Neural cell (in vitro differentiated cells): ENCODE data around the gene HMGCR. TPM values are rescaled to one million over a fixed set of nuclear protein-coding genes. Genes with fewer than 3 reads are reported as not detected.

Experiments
- H2AFZ ChIP-seq: fragments of 200-600, 300-800 bp; sonication (generic), shearing (Covaris generic); 2 replicates; pipeline ENCODE4 v1.6.0; 2014; ENCODE audit warnings: low read depth, mild to moderate bottlenecking, antibody characterized with exemption, low read length, moderate library complexity
- H3F3A ChIP-seq: fragments of 200-600 bp; shearing (Covaris generic); 2 replicates; pipeline ENCODE4 v1.6.1; 2016; ENCODE audit warnings: mild to moderate bottlenecking, moderate library complexity, mixed read lengths, antibody characterized with exemption, low read length; ENCODE audit not compliant: insufficient read depth, poor library complexity, severe bottlenecking
- H3K27ac ChIP-seq: fragments of 200-600, 300-800 bp; sonication (generic), shearing (Covaris generic); 2 replicates; pipeline ENCODE4 v1.5.1; 2014; ENCODE audit warnings: mild to moderate bottlenecking, low read length, moderate library complexity
- H3K27me3 ChIP-seq: fragments of 300-800, 200-600 bp; sonication (generic), shearing (Covaris generic); 2 replicates; pipeline ENCODE4 v1.6.0; 2014; ENCODE audit warnings: mild to moderate bottlenecking, low read depth, low read length, moderate library complexity; ENCODE audit not compliant: insufficient read depth
- H3K36me3 ChIP-seq: fragments of 300-800, 200-600 bp; sonication (generic), shearing (Covaris generic); 2 replicates; pipeline ENCODE4 v1.5.1; 2014; ENCODE audit warnings: mild to moderate bottlenecking, antibody characterized with exemption, low read length, moderate library complexity; ENCODE audit not compliant: insufficient read depth
- H3K4me2 ChIP-seq: fragments of 300-800, 200-600 bp; sonication (generic), shearing (Covaris generic); 2 replicates; pipeline ENCODE4 v1.6.0; 2014; ENCODE audit warnings: mild to moderate bottlenecking, low read length
- H3K4me3 ChIP-seq: fragments of 300-800, 200-600 bp; sonication (generic), shearing (Covaris generic); 2 replicates; pipeline ENCODE4 v1.5.1; 2014; ENCODE audit warnings: mild to moderate bottlenecking, low read length, moderate library complexity
- H3K79me2 ChIP-seq: fragments of 200-600 bp; shearing (Covaris generic); replicated peaks from 2 replicates; pipeline ENCODE4 v1.6.0; 2014; ENCODE audit warnings: mild to moderate bottlenecking, low read length, moderate library complexity; ENCODE audit not compliant: insufficient read depth
- H3K9ac ChIP-seq: fragments of 300-800, 200-600 bp; sonication (generic), shearing (Covaris generic); 2 replicates; pipeline ENCODE4 v1.6.1; 2016; ENCODE audit warnings: mild to moderate bottlenecking, low read length, mixed read lengths
- H3K9me2 ChIP-seq: fragments of 200-600 bp; shearing (Covaris generic); 2 replicates; pipeline ENCODE4 v1.6.1; 2016; ENCODE audit warnings: mild to moderate bottlenecking, low read length, mixed read lengths; ENCODE audit not compliant: insufficient read depth
- H3K9me3 ChIP-seq: fragments of 200-600, 300-800 bp; sonication (generic), shearing (Covaris generic); 2 replicates; pipeline ENCODE4 v1.6.1; 2016; ENCODE audit warnings: mild to moderate bottlenecking, mixed run types, low read length, moderate library complexity, mixed read lengths
- H4K20me1 ChIP-seq: fragments of 200-600 bp; shearing (Covaris generic); 2 replicates; pipeline ENCODE4 v1.6.1; 2016; ENCODE audit warnings: mild to moderate bottlenecking, mixed run types; ENCODE audit not compliant: insufficient read depth
- CTCF ChIP-seq: fragments of 450-650 bp; IDR thresholded peaks from 2 replicates; pipeline ENCODE4 v1.5.1; 2014; ENCODE audit warnings: antibody characterized with exemption, mild to moderate bottlenecking, moderate library complexity; ENCODE audit not compliant: poor library complexity, severe bottlenecking
- EP300 ChIP-seq: fragments of 450-650 bp; conservative IDR thresholded peaks from 2 replicates; pipeline ENCODE4 v1.6.1; 2014; ENCODE audit warnings: antibody characterized with exemption, mild to moderate bottlenecking, moderate library complexity; ENCODE audit not compliant: poor library complexity, severe bottlenecking
- EZH2 ChIP-seq: fragments of 200-600, 300-800 bp; shearing (Covaris generic), sonication (generic); IDR thresholded peaks from 2 replicates; pipeline ENCODE4 v1.6.1; 2014; ENCODE audit warnings: antibody characterized with exemption, low read length, borderline replicate concordance, mild to moderate bottlenecking; ENCODE audit not compliant: insufficient read depth, poor library complexity, severe bottlenecking
- MXI1 ChIP-seq: fragments of 450-650 bp; conservative IDR thresholded peaks from 2 replicates; pipeline ENCODE4 v1.6.1; 2014; ENCODE audit warnings: antibody characterized with exemption, mild to moderate bottlenecking; ENCODE audit not compliant: poor library complexity, severe bottlenecking
- POLR2AphosphoS5 ChIP-seq: IDR thresholded peaks from 2 replicates; pipeline ENCODE4 v1.6.1; 2012
- RAD21 ChIP-seq: fragments of 450-650 bp; conservative IDR thresholded peaks from 2 replicates; pipeline ENCODE4 v1.6.1; 2014; ENCODE audit warnings: antibody characterized with exemption, mild to moderate bottlenecking, moderate library complexity
- REST ChIP-seq: IDR thresholded peaks from 2 replicates; pipeline ENCODE4 v1.6.1; 2012; ENCODE audit warnings: borderline replicate concordance
- SMC3 ChIP-seq: fragments of 450-650 bp; conservative IDR thresholded peaks from 2 replicates; pipeline ENCODE4 v1.6.1; 2014; ENCODE audit warnings: antibody characterized with exemption, mild to moderate bottlenecking, moderate library complexity; ENCODE audit not compliant: poor library complexity
- TAF1 ChIP-seq: IDR thresholded peaks from 2 replicates; pipeline ENCODE4 v1.6.1; 2012; ENCODE audit warnings: low read depth
- polyA plus RNA-seq: library from polyadenylated mRNA; depleted of rRNA; stranded (reverse); fragments of >200 nt; gene quantifications from 2 replicates; pipeline ENCODE4 v1.2.3, GENCODE V29; 2014

HMGCR gene
- polyA plus RNA-seq, 1 donor from 2014 or later: 293 TPM

GRCh38 chr5:75380099-75380498 is 43.1 kb downstream of the HMGCR start:
- Histone ChIP-seq H3K27me3 (no peaks in the 10 kb centered on the region), H4K20me1 (no peaks in the 10 kb centered on the region), H3K9ac (no peak overlapping the region), H3K4me2 (no peak overlapping the region), H3K9me3 (no peaks in the 10 kb centered on the region), H2AFZ (no peak overlapping the region), H3K79me2 (no peaks in the 10 kb centered on the region), H3K27ac (no peak overlapping the region), H3F3A (no peaks in the 10 kb centered on the region), H3K9me2 (no peaks in the 10 kb centered on the region), H3K36me3 (peaks cover 3% of the 10 kb centered on the region), H3K4me3 (no peak overlapping the region)
- TF ChIP-seq EP300 (no peak), TAF1 (no peak), CTCF (no peak), RAD21 (no peak)

GRCh38 chr5:75381456-75381855 is 44.4 kb downstream of the HMGCR start:
- Histone ChIP-seq H3K27ac (no peak overlapping the region), H3K4me2 (no peak overlapping the region), H4K20me1 (no peaks in the 10 kb centered on the region), H3K79me2 (no peaks in the 10 kb centered on the region), H3K9me3 (no peaks in the 10 kb centered on the region), H2AFZ (no peak overlapping the region), H3K9me2 (no peaks in the 10 kb centered on the region), H3K4me3 (no peak overlapping the region), H3F3A (no peaks in the 10 kb centered on the region), H3K9ac (no peak overlapping the region), H3K36me3 (peaks cover 3% of the 10 kb centered on the region), H3K27me3 (no peaks in the 10 kb centered on the region)
- no peak for TF ChIP-seq TAF1
- TF ChIP-seq CTCF: no peak
- no peak for TF ChIP-seq MXI1
- TF ChIP-seq EP300: no peak
- no peak for TF ChIP-seq RAD21
- no peak for TF ChIP-seq REST
- no peak for TF ChIP-seq EZH2
- no peak for TF ChIP-seq POLR2AphosphoS5
- TF ChIP-seq SMC3: no peak
